Measurements from ENCODE around the gene PROZ.

DNA sequence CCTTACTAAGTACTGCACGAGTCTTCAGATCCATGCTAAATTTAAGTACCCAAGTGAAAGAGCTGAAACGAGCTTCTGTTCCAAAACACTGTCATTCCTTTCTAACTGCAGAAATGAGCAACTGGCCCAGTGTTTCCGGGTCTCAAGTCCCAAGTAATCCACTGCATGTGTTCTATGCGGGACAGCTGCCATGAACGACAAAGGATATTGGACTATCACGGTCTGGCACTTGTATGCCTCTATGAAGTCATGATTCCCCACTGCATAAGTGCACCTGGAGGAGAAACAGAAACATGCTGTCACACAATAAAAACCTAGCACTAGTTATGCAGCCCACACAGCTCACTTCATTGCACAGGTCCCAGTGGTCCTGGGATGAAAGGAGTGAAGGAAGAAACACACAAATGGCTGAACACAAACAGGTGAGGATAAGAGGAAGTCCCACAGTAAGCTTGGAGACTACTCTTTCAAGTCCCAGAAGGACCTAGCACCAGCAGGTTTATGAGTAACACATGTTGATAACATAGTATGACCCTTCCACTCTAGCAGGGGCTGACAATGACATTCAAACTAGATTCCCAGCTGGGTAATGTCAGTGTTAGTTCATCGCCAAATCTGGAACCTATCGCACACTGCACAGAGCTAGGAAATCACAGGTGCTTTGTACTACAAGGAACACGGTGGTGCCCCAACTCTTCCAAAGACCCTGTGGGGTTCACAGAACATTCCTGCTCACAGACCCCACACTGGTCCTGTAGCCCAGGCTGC lies 38.7 kb downstream of the PROZ start:
- TF ChIP-seq POLR2AphosphoS5 (IDR thresholded peaks at IDR 0.05) (no peak), CTCF (IDR thresholded peaks at IDR 0.05) (no peak), POLR2A (IDR thresholded peaks at IDR 0.05) (no peak), EP300 (IDR thresholded peaks at IDR 0.05) (no peak)

Data from upper lobe of left lung (tissue), 4 donors.